Measurements from ENCODE around the gene CAGE1.

- TF ChIP-seq, protein P1, sequence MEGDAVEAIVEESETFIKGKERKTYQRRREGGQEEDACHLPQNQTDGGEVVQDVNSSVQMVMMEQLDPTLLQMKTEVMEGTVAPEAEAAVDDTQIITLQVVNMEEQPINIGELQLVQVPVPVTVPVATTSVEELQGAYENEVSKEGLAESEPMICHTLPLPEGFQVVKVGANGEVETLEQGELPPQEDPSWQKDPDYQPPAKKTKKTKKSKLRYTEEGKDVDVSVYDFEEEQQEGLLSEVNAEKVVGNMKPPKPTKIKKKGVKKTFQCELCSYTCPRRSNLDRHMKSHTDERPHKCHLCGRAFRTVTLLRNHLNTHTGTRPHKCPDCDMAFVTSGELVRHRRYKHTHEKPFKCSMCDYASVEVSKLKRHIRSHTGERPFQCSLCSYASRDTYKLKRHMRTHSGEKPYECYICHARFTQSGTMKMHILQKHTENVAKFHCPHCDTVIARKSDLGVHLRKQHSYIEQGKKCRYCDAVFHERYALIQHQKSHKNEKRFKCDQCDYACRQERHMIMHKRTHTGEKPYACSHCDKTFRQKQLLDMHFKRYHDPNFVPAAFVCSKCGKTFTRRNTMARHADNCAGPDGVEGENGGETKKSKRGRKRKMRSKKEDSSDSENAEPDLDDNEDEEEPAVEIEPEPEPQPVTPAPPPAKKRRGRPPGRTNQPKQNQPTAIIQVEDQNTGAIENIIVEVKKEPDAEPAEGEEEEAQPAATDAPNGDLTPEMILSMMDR (IDR thresholded peaks at IDR 0.05; ENCODE audit: low read length) = no peak
- no peak for TF ChIP-seq EZH2 (IDR thresholded peaks at IDR 0.05; ENCODE audit: borderline replicate concordance, low read length)
Observed at GRCh38 chr6:7426447-7427169, 37.1 kb upstream of the CAGE1 start.

Measured in OCI-LY1 (cell line).